Tibial artery (tissue), 4 donors: ENCODE results near the gene HEBP1.

Source experiments
- DNase-seq, 2 donors: peaks; one replicate each; pipeline ENCODE4 v3.0.0-alpha.2; 2019
- H3K27ac ChIP-seq, 2 donors: fragments of 200-600 bp; sonication (generic) in 1 of 2; 1 replicate in 1 of 2; 2 replicates in 1 of 2; pipeline ENCODE4 v1.5.1; 2018 to 2019; ENCODE audit warnings: mild to moderate bottlenecking in 1 of 2
- H3K27me3 ChIP-seq, 2 donors: fragments of 200-600 bp; sonication (generic) in 1 of 2; one replicate each; pipeline versions ENCODE4 v1.5.1 to v1.6.0; 2016 to 2019
- H3K36me3 ChIP-seq, 3 donors: fragments of 200-600 bp; sonication (generic) in 2 of 3; one replicate each; pipeline ENCODE4 v1.5.1; 2016 to 2019; ENCODE audit warnings: mild to moderate bottlenecking in 2 of 3
- H3K4me1 ChIP-seq, 4 donors: fragments of 200-600 bp; sonication (generic) in 2 of 4; 1 replicate in 3 of 4; 2 replicates in 1 of 4; pipeline ENCODE4 v1.5.1; 2016 to 2019
- H3K4me3 ChIP-seq, 2 donors: fragments of 200-600 bp; sonication (generic) in 1 of 2; 1 replicate in 1 of 2; 2 replicates in 1 of 2; pipeline ENCODE4 v1.5.1; 2018 to 2019; ENCODE audit warnings: mild to moderate bottlenecking in 2 of 2
- H3K9me3 ChIP-seq, 3 donors: fragments of 200-600 bp; sonication (generic) in 1 of 3; one replicate each; pipeline ENCODE4 v1.5.1; 2016 to 2019
- intact Hi-C: fragments of 100-400 bp; cut with DNase I; formaldehyde crosslinking; loops from one replicate; pipeline ENCODE4 v1.15.0; 2023; ENCODE audit warnings: low total_unique reads
- TF ChIP-seq, protein P1 (sequence below), 2 experiments: fragments of 200-600 bp in 1 of 2; fragments of 450-650 bp in 1 of 2; IDR thresholded peaks; one replicate each; pipeline ENCODE4 v1.5.1; 2017 to 2019; ENCODE audit warnings: antibody characterized with exemption in 2 of 2, mild to moderate bottlenecking in 1 of 2, moderate library complexity in 1 of 2

HEBP1 gene

DNA sequence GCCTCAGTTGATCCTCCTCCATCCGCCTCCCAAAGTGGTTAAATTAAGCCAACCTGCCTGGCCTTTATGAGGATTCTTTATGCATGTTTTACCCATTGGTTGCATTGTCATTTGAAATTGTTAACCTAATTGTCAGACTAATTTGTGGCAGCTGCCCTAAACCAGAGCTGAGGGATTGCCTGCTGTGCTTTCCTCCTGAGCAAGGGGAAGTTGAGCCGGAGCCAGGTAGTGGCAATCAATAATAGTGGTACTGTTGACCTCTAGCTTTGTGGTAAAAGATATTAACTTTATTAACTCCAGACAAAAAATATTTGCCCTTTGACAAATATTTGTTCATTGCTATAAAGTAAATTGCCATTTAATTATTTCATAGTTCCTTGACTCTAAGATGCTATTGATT lies 5.6 kb upstream of the HEBP1 start:
- Histone ChIP-seq H3K4me1 (peaks cover 0 to 10% (median 0%) of the 10 kb centered on the region in 4 donors), H3K27ac (no peak overlapping the region), H3K36me3 (no peaks in the 10 kb centered on the region), H3K9me3 (no peaks in the 10 kb centered on the region), H3K4me3 (no peak overlapping the region), H3K27me3 (no peaks in the 10 kb centered on the region)
- DNase-seq, result no peak
- intact Hi-C loops, result no loop called here
- TF ChIP-seq, protein P1, sequence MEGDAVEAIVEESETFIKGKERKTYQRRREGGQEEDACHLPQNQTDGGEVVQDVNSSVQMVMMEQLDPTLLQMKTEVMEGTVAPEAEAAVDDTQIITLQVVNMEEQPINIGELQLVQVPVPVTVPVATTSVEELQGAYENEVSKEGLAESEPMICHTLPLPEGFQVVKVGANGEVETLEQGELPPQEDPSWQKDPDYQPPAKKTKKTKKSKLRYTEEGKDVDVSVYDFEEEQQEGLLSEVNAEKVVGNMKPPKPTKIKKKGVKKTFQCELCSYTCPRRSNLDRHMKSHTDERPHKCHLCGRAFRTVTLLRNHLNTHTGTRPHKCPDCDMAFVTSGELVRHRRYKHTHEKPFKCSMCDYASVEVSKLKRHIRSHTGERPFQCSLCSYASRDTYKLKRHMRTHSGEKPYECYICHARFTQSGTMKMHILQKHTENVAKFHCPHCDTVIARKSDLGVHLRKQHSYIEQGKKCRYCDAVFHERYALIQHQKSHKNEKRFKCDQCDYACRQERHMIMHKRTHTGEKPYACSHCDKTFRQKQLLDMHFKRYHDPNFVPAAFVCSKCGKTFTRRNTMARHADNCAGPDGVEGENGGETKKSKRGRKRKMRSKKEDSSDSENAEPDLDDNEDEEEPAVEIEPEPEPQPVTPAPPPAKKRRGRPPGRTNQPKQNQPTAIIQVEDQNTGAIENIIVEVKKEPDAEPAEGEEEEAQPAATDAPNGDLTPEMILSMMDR (IDR thresholded peaks at IDR 0.05), result no peak

DNA sequence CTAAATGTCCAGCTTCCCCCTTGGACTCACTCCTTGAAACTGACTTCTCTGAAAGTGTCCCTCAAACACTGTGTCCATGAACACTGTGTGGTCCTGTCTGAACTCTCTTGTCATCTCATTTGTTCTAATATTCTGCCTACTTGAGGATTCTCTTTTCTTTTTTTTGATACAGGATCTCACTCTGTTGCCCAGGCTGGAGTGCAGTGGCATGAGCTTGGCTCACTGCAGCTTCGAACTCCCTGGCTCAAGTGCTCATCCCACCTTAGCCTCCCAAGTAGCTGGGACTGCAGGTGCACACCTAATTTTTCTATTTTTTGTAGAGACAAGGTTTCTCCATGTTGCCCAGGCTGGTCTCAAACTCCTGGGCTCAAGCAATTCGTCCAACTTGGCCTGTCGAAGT lies 4.9 kb upstream of the HEBP1 start:
- peaks cover 0 to 10% (median 0%) of the 10 kb centered on the region in 4 donors for H3K4me1 ChIP-seq
- no peak overlapping the region for H3K4me3 ChIP-seq
- no peak for DNase-seq
- intact Hi-C loops, result no loop called here
- no peaks in the 10 kb centered on the region for H3K36me3 ChIP-seq
- H3K27ac ChIP-seq, result no peak overlapping the region
- H3K9me3 ChIP-seq, result no peaks in the 10 kb centered on the region
- H3K27me3 ChIP-seq, result no peaks in the 10 kb centered on the region
- TF ChIP-seq, protein P1 (IDR thresholded peaks at IDR 0.05), result no peak

DNA sequence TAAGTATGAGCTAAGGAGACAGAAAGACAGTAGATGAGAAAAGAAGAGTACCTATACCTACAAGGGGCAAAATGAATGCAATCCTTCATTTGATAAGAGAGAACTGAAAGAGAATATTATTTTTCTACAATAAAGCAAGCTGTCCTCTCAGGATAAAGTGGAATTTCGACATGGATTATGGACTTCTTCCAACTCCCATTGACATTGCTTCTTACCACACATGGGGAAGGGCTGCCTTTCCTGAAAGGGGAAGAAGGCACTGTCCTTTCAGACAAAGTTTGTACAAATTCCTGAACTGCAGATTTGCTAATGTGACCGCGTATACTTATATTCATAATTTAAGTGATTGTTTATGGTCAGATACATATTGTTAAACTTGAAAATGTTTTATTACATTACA lies 4.3 kb upstream of the HEBP1 start:
- Histone ChIP-seq H3K4me3 (no peak overlapping the region), H3K4me1 (peaks cover 0 to 10% (median 0%) of the 10 kb centered on the region in 4 donors), H3K27me3 (no peaks in the 10 kb centered on the region), H3K36me3 (no peaks in the 10 kb centered on the region), H3K9me3 (no peaks in the 10 kb centered on the region), H3K27ac (no peak overlapping the region)
- TF ChIP-seq, protein P1 (IDR thresholded peaks at IDR 0.05), result no peak
- DNase-seq, result no peak
- intact Hi-C loops, result no loop called here

DNA sequence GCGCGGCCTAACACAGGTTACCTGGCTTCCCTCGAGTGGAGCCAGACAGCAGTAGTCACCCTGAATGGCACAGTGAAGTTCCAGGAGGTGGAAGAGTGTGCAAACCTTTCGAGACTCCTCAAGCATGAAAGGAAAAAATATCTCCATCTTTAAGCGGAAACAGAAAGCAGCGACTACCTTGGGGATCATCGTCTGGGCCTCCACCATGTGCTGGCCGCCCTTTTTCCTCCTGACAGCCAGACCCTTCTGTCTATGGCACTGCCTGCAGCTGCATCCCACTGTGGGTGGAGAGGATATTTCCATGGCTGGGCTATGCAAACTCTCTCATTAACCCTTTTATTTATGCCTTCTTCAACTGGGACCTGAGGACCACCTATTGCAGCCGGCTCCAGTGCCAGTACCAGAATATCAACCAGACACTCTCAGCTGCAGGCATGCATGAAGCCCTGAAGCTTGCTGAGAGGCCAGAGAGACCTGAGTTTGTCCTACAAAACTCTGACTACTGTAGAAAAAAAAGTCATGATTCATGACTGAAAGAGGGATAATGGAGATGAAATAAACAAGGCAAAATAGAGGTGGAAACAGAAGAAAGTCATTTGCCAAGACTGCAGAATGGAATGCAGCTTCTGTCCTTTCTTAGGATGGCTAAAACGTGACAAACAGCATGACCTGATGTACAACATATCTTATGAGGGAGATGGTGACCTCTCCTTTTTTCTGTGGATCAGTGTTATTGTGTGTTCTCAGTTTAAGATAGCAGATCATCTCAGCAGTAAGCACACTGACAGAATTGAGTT lies 2.4 kb upstream of the HEBP1 start:
- TF ChIP-seq, protein P1 (IDR thresholded peaks at IDR 0.05), result no peak
- H3K4me1 ChIP-seq, result peaks cover 0 to 28% (median 15%) of the 10 kb centered on the region in 4 donors
- H3K27me3 ChIP-seq, result no peaks in the 10 kb centered on the region
- intact Hi-C loops, result no loop called here
- H3K4me3 ChIP-seq, result peak overlapping the region in 1 of 2 donors; percentile 69
- DNase-seq, result no peak
- no peaks in the 10 kb centered on the region for H3K36me3 ChIP-seq
- no peaks in the 10 kb centered on the region for H3K9me3 ChIP-seq
- H3K27ac ChIP-seq, result no peak overlapping the region

DNA sequence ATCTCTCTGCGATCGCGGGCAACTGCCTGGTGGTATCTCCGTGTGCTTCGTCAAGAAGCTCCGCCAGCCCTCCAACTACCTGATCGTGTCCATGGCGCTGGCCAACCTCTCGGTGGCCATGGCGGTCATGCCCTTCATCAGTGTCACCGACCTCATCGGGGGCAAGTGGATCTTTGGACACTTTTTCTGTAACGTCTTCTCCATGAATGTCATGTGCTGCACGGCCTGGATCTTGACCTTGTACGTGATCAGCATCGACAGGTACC lies 1.6 kb upstream of the HEBP1 start:
- DNase-seq, result no peak
- peak overlapping the region; percentile 88 to 90 for H3K27ac ChIP-seq
- peaks cover 0 to 36% (median 17%) of the 10 kb centered on the region in 4 donors for H3K4me1 ChIP-seq
- TF ChIP-seq, protein P1 (IDR thresholded peaks at IDR 0.05), result no peak
- peak overlapping the region; percentile 69 to 82 for H3K4me3 ChIP-seq
- H3K27me3 ChIP-seq, result no peaks in the 10 kb centered on the region
- no peaks in the 10 kb centered on the region for H3K9me3 ChIP-seq
- intact Hi-C loops, result no loop called here
- no peaks in the 10 kb centered on the region for H3K36me3 ChIP-seq
